Activated CD8-positive, alpha-beta memory T cell treated with anti-CD3 and anti-CD28 coated beads for 48 hours (primary cell): ENCODE measurements around the gene KIZ.
A peak's percentile ranks its signal among the peaks of the same experiment; 100 is the strongest.

Experiments
- DNase-seq, 3 experiments: peaks; one replicate each; pipeline ENCODE4 v3.0.0-alpha.2; 2020; ENCODE audit warnings: low read depth in 2 of 3, low spot score in 2 of 3

Gene KIZ

GRCh38 chr20:21125849-21126580, at the start of gene KIZ:
KIZ (plus strand) TSS chr20:21126082; CDS start chr20:21126116, 34 bp downstream.
- peak; percentile 94 to 98 (median 97) for DNase-seq

GRCh38 chr20:21077809-21078345, 48.0 kb upstream of the KIZ start:
- no peak for DNase-seq

- no peak for DNase-seq
Measured at GRCh38 chr20:21082584-21082983, 43.3 kb upstream of the KIZ start.

- no peak for DNase-seq
Measured at GRCh38 chr20:21083825-21084325, 42.0 kb upstream of the KIZ start.

- no peak for DNase-seq
Measured at GRCh38 chr20:21087862-21088540, 37.9 kb upstream of the KIZ start.

GRCh38 chr20:21089391-21089790, 36.5 kb upstream of the KIZ start:
- DNase-seq, result no peak

- no peak for DNase-seq
Measured at GRCh38 chr20:21090111-21090618, 35.7 kb upstream of the KIZ start.

GRCh38 chr20:21090721-21091120, 35.2 kb upstream of the KIZ start:
- no peak for DNase-seq

- no peak for DNase-seq
Measured at GRCh38 chr20:21092806-21093205, 33.1 kb upstream of the KIZ start.

GRCh38 chr20:21096321-21097043, 29.4 kb upstream of the KIZ start:
- no peak for DNase-seq

- no peak for DNase-seq
Measured at GRCh38 chr20:21099751-21100577, 25.9 kb upstream of the KIZ start.

- DNase-seq, result no peak
Measured at GRCh38 chr20:21100578-21101452, 25.1 kb upstream of the KIZ start.

- no peak for DNase-seq
Measured at GRCh38 chr20:21101453-21101931, 24.4 kb upstream of the KIZ start.

GRCh38 chr20:21101932-21102575, 23.8 kb upstream of the KIZ start:
- no peak for DNase-seq

- DNase-seq, result no peak
Measured at GRCh38 chr20:21102603-21103311, 23.1 kb upstream of the KIZ start.

GRCh38 chr20:21103582-21104465, 22.1 kb upstream of the KIZ start:
- DNase-seq, result no peak

GRCh38 chr20:21104466-21104761, 21.5 kb upstream of the KIZ start:
- DNase-seq, result no peak
